ENCODE measurements around the gene ADGRL1. TPM values are rescaled to one million over a fixed set of nuclear protein-coding genes. Genes with fewer than 3 reads are reported as not detected.
"Not testable (repeated sequence)": the region's sequence is repeated elsewhere in the genome, so short reads cannot be mapped to it uniquely, and the experiment has no call there.

The ADGRL1 gene
- total RNA-seq, 1 donor from 2014 or later, result 3.3 TPM

DNA sequence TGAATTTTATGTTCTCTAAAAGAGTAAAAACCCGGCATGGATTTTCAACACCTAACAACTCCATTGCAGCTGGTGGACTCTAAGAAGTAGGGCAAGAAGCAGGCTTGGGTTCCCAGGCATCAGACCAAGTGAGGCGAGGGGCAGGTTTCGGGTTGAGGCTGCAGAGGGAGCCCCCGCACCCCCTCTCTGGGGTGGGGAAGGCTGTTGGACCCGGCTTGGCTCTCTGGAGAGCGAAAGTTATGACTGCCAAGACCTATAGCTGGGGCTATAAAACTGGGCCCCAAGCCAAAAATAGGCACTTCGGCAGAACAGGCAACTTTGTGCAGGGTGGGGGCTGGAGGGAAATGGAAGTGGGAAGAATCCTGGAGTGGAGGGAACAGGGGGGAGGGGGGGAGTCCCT lies 1.8 kb upstream of the ADGRL1 start:
- H3K4me3 ChIP-seq (ENCODE audit: low read depth, low read length), result peak overlapping the region; percentile 64
- not testable (repeated sequence) for DNase-seq (ENCODE audit: low read depth)

GRCh38 chr19:14206737-14207726 lies 1.1 kb upstream of the ADGRL1 start:
- H3K4me3 ChIP-seq (ENCODE audit: low read depth, low read length), result peak overlapping the region; percentile 64
- peak; percentile 58 for DNase-seq (ENCODE audit: low read depth)

DNA sequence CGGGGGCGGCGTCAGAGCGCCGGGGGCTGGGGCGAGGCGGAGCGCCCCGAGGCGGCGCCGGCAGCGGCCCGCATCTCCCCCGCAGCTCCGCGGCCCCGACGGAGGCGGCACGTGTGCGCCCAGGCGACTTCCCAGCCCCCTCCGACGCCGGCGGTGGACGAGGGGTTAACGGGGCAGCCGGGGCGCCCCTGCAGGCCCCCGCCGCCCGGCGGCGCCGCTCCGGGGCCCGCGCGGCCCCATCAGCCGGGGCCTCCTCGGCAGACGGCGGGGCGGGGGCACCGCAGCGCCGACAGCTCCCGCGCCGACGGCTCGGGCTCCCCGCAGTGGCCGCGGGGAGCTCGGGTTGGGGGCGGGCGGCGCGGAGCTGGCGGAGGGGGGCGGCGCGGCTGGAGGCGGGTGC lies 339 bp upstream of the ADGRL1 start:
- H3K4me3 ChIP-seq (ENCODE audit: low read depth, low read length), result peak overlapping the region; percentile 52
- not testable (repeated sequence) for DNase-seq (ENCODE audit: low read depth)

- peak overlapping the region; percentile 52 for H3K4me3 ChIP-seq (ENCODE audit: low read depth, low read length)
- not testable (repeated sequence) for DNase-seq (ENCODE audit: low read depth)
These were observed 1.1 kb downstream of the ADGRL1 start for GRCh38 chr19:14204676-14205451.

- H3K4me3 ChIP-seq (ENCODE audit: low read depth, low read length), result not testable (repeated sequence)
These were observed 1.8 kb downstream of the ADGRL1 start for GRCh38 chr19:14204219-14204618.

DNA sequence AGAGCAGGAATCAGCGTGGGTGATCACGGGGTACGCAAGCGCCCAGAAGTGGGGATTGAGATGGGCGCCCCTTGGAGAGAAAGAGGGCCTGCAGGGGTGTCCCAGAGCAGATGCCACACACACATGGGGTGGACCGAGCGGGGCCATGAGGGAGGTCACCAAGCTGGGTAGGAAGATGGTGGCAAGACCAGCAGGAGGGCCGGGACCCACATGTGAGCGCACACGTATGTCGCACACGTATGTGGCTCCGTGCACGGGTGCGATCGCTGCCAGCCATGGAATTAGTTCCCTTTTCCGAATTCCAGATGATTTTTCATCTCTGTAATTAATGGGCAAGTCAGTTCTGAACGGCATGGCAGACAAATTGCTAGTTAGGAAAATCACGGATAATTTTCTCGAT lies 2.2 kb downstream of the ADGRL1 start:
- DNase-seq (ENCODE audit: low read depth); H3K4me3 ChIP-seq (ENCODE audit: low read depth, low read length): not testable (repeated sequence)

More at GRCh38 chr19:14204219-14204618, 1.8 kb downstream of the ADGRL1 start:
- not testable (repeated sequence) for DNase-seq (ENCODE audit: low read depth)

DNA sequence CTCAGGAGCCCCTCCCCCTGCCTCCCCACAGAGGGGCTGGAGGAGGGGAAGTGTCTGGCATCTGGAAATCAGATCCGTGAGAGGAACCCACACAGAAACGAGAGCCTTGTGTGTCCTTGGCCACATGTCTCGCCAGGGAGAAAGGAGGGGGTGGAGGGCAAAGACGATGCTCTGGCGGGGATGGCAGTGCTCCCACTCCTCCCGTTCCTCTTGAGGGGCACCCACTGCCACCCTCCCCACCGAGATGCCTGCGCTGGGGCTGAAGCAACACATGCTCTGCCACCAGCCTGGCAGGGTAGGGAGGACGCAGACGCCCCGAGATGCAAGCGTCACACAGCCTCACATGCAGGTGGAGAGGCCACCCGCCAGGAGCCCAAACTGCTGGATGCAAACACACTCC lies 2.8 kb downstream of the ADGRL1 start:
- DNase-seq (ENCODE audit: low read depth), result no peak
- no peak overlapping the region for H3K4me3 ChIP-seq (ENCODE audit: low read depth, low read length)
- TF ChIP-seq, protein P1, sequence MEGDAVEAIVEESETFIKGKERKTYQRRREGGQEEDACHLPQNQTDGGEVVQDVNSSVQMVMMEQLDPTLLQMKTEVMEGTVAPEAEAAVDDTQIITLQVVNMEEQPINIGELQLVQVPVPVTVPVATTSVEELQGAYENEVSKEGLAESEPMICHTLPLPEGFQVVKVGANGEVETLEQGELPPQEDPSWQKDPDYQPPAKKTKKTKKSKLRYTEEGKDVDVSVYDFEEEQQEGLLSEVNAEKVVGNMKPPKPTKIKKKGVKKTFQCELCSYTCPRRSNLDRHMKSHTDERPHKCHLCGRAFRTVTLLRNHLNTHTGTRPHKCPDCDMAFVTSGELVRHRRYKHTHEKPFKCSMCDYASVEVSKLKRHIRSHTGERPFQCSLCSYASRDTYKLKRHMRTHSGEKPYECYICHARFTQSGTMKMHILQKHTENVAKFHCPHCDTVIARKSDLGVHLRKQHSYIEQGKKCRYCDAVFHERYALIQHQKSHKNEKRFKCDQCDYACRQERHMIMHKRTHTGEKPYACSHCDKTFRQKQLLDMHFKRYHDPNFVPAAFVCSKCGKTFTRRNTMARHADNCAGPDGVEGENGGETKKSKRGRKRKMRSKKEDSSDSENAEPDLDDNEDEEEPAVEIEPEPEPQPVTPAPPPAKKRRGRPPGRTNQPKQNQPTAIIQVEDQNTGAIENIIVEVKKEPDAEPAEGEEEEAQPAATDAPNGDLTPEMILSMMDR (conservative IDR thresholded peaks at IDR 0.05; ENCODE audit: low read depth, low read length), result no peak

GRCh38 chr19:14201481-14201880 lies 4.5 kb downstream of the ADGRL1 start:
- DNase-seq (ENCODE audit: low read depth); H3K4me3 ChIP-seq (ENCODE audit: low read depth, low read length): not testable (repeated sequence)

GRCh38 chr19:14200147-14200841 lies 5.7 kb downstream of the ADGRL1 start:
- TF ChIP-seq, protein P1 (conservative IDR thresholded peaks at IDR 0.05; ENCODE audit: low read depth, low read length), result peak; percentile 54
- H3K4me3 ChIP-seq (ENCODE audit: low read depth, low read length); DNase-seq (ENCODE audit: low read depth): not testable (repeated sequence)

GRCh38 chr19:14198384-14199376 lies 7.3 kb downstream of the ADGRL1 start:
- no peak overlapping the region for H3K4me3 ChIP-seq (ENCODE audit: low read depth, low read length)
- DNase-seq (ENCODE audit: low read depth), result no peak
- TF ChIP-seq, protein P1 (conservative IDR thresholded peaks at IDR 0.05; ENCODE audit: low read depth, low read length), result peak; percentile 23
